GM12874 (cell line): ENCODE data around the gene ATXN1.

ENCODE experiments used
- CTCF ChIP-seq: IDR thresholded peaks from 2 replicates; pipeline ENCODE4 v1.5.1; 2011; ENCODE audit warnings: low read depth, mild to moderate bottlenecking, control low read depth, low read length, moderate library complexity; ENCODE audit not compliant: insufficient read depth

Gene ATXN1

GRCh38 chr6:16789329-16790038 lies 28.2 kb upstream of the ATXN1 start:
- TF ChIP-seq CTCF = no peak

- TF ChIP-seq CTCF = no peak
Measured at GRCh38 chr6:16787128-16787682, 25.9 kb upstream of the ATXN1 start.

GRCh38 chr6:16785496-16785895 lies 24.2 kb upstream of the ATXN1 start:
- no peak for TF ChIP-seq CTCF

- no peak for TF ChIP-seq CTCF
Measured at GRCh38 chr6:16783952-16784565, 22.8 kb upstream of the ATXN1 start.

GRCh38 chr6:16783509-16783908 lies 22.2 kb upstream of the ATXN1 start:
- TF ChIP-seq CTCF = no peak

- no peak for TF ChIP-seq CTCF
Measured at GRCh38 chr6:16782278-16782677, 21.0 kb upstream of the ATXN1 start.

- no peak for TF ChIP-seq CTCF
Measured at GRCh38 chr6:16781348-16782169, 20.3 kb upstream of the ATXN1 start.
